ENCODE data around the gene CEL.

CEL gene

DNA sequence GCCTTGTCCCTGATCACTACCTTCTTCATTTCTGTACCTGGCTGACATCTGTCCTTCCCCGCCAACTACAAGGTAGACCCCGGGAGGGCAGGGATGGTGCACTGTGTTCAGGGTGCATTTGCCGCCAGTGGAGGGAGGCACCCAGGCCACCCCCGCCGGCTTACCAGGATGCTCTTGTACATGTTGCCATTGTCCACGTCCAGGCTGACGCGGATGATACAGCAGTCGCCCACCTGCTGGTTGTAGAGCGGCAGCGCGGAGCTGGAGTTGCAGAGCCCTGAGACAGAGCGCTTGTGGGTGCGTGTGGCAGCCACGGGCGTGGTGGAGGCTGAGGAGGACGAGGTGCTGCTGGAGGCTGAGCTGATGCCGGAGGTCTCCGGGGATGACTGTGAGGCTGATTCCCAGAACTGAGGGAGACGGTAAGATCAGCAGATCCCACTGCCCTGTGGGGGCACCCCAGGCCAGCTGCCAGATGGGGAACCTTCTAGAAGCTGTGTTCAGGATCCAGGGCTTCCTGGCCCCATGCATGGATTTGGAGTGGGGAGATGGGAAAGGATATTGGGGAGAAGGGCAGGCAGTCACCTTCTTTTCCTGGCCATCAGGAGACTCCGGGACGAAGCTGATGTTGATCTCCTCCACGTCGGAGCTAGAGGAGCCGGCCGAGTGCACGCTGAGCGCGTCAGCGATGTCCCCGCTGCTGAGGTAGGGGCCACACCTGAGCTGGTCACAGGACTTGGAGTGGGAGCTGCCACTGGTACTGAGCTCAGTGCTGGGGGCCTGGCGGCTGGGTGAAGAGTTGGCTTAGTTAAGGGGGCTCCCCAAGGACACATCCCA is 39.8 kb downstream of the CEL start:
- in situ Hi-C loops (cut with MboI; ENCODE audit: low sequenced_read_pairs): no loop called here

DNA sequence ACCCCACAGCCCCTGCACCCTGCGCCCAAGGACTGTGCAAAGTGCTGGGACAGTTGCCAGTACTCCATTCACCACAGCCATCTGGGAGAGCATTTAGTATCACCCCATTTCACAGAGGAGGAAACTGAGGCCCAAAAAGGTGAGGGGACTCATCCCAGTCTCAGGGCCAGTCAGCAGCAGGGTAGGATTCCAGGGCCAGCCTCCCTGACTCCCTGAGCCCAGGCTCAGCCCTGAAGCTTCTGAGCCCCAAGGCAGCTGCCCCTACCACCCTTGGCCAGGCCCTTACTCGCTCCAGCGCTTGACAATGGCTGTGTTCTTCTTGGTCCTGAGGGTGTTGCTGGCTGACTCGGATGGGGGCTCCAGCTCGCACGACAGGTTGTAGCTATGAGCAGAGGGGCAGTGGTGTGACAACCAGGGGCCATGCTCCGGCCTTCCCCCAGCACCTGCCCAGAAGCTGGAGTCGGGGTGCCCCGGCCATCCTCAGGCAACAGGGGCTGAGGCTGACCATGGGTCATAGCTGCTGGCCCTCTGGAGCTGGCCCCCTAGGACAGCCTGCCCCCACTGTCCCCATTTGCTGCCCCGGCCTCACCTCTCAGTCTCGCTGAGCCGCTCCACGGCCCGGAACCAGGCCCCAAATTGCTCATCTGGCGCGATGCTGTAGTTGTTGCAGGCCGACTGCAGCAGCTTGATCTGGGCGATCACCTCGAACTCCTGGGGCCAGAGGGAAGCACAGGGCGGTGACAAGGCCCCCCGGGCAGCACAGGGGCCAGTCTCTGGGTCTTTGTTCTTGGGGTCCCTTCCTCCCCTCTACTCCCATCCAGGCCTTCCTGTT is 40.6 kb downstream of the CEL start:
- in situ Hi-C loops (cut with MboI; ENCODE audit: low sequenced_read_pairs): no loop called here

DNA sequence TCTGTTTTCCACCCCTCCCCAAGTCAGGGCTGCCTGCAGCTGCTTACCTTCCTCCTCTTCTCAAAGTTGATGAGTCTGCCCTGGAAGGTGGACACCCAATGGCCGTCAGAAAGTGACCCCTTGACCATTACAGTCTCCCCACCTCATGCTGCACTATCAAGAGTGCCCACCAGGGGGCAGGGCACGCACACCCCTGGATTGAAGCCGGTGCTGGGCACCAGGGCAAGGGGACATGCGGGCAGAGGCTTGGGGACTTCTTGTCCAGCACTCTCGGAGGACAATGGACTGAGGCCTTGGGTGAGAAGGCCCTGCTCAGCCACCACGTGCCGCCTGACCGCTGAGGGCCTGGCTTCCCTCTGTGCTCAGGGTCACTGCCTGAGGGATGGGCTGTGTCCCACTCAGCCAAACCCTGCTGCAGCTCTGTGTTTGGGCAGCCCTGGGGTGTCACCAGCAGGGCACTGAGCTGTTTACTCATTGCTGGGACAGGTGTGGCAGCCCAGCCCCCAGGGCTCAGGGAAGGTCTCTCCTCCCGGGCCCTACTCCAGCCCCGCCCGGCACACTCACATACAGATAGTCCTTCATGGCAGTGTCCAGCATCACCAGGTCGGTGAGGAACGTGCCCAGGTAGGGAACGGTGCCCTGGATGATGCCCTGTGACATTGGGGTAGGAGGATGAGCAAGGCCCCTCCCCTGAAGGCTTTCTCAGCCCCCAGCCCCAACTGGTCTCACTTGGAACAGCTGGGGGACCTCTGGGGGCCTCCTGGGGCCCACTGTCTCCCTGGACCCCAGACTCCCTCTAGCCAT is 41.6 kb downstream of the CEL start:
- in situ Hi-C loops (cut with MboI; ENCODE audit: low sequenced_read_pairs): no loop called here

DNA sequence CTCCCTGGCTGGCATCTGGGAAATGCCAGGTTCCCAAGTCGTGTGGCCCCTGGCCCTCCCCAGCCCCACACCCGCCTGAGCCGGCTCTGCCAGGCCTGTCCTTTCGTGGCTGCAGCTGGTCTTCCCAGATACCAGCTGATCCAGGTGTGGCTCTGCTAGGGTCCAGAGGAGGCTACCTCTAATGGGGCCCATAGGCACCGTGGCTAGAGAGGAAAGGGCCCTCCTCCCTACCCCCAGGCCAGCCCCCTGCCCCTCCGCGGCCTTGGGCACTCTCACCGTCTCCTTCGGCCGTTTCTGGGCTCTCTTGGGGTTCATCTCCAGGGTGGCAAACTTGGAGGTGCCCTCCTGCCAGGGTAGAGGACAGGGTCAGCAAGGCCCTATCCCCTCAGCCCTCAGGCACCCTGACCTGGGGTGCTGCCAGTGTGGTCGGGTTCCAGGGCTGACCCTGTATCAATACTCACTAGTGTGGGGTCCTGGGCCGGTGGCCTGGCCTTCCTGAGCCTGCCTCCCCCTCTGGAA is 42.3 kb downstream of the CEL start:
- in situ Hi-C loops (cut with MboI; ENCODE audit: low sequenced_read_pairs): no loop called here

DNA sequence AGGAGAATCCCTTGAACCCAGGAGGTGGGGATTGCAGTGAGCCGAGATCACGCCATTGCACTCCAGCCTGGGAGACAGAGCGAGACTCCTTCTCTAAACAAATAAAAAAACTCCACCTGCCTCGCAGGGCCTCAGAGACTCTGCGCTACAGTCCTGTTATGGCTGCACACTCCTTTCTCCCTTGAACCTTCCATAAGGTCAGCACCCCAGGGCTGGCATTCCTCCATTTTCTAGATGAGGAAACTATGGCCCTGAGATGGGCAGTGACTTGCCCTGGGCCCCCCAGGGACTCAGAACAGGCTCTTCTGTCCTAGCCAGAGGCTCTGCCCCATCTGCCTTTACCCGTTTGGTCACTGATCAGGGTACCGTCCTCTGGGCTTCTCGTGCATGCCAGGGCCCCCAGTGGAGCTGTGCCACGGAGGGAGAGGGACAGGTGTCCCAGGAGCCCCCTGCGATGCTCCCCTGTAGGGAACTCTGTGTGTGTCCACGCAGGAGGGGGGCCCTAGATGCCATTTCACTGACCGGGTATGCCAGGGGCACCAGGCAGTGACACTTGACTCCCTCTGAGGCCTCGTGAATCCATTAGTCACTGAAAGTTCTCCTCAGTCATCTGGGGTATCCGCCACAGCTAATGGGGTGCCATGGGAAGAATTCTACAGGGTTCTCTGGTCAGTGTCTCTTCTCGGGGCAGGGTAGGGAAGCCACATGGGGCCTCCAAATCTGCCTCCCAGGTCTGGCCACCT is 43.1 kb downstream of the CEL start:
- in situ Hi-C loops (cut with MboI; ENCODE audit: low sequenced_read_pairs): no loop called here

DNA sequence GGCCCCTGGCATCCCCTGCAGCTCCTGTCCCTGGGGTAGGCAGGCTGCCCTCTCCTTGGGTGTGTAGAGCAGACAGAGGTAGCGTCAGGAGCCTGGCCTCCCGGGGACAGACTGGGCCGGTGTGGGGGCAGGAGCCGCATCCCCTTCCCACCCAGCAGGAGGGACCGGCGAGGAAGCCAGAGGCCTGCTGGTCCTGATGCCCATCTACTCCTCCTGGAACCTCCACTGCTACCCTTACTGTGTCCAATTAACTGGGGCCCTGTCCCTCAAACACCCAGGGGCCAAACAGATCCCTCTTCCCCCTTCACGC is 43.6 kb downstream of the CEL start:
- in situ Hi-C loops (cut with MboI; ENCODE audit: low sequenced_read_pairs): no loop called here

DNA sequence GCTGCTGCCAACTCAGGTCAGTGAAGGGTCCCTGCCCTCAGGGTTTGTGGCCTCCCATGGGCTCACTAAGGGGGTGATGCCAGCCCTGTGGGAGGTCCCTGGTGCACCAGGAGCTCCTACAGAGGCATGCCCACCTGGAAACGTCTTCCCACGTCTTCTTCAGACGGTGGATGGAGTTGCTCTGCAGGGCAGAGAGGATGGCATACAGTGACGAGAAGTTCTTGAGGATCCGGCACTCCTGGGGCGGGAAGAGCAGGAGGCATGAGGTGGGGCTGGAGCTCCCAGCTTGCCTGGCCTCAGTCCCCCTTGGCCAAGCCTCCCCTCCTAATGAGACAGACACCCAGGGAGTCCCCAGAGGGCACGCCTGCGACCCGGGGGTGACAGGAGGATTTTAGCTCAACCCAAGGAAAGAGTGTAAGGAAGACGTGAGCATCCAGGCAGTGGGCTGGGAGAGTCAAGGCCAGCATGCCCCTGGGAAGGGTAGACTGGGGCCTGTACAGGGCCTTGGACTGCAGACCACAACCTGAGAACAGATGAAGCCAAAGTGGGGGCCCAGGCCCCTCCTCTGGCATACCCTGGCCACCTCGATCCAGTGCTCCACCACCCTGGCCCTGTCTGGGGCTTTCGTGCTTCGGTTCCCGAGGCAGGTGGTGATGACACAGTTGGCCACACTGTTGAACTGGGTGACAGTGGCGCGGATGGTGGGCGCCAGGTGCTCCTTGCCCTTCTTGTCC is 44.9 kb downstream of the CEL start:
- in situ Hi-C loops (cut with MboI; ENCODE audit: low sequenced_read_pairs): no loop called here

DNA sequence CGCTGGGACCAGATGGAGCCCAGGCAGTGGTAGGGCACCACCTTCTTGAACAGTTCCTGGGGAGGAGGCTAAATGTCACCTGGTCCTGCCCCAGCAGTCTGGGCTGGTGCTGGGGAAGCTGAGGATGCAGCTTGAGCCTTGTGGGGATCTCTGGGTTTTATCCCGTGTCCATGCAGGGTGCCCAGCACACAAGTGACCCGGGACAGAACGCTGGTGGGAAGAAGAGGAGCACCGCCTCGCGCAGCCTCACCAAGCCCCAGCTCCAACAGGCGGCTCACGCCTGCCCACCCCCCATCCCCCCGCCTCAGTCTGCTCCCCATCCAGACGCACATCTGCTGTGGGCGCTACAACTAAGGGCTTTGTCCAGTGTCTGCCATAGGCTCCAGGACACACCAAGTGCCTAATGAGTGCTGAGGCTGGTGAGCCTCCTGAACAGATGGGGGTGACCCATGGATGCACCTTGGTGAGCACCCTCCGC is 45.5 kb downstream of the CEL start:
- in situ Hi-C loops (cut with MboI; ENCODE audit: low sequenced_read_pairs): no loop called here

DNA sequence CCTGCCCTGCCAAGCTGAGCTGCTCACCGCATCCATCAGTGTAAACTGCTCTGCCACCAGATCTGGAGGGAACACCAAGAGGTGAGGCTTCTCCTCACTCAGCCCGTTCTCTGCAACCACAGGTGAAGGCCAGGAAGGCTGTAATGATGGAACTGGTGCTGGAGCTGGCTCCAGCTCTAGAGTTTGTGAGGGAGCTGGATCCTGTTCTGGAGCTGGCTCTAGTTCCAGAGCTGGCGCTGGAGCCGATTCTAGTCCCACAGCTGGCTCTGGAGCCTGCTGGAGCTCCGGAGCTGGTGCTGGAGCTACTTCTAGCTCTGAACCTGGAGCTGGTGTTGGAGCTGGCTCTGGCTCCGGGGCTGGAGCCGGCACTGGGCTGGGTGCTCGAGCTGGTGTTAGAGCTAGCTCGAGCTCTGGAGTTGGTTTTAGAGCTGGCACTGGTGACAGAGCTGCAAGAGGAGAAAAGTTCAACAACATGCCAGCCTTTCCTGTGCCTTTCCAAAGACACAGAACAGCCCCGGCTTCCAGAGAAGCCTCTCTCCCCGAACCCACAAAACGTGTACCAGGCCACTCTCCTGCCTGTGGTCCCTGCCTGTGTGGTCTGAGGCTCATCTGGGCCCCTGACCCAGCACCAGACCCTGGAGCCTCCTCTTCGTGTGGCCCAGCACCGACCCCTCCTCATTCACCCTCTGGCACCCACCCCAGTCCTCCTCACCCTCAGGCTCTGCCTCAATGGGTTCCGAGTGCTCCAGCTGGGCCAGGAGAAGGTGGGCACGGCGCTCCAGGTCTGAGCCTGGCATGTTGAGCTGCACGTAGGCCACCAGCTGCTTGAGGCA is 46.4 kb downstream of the CEL start:
- in situ Hi-C loops (cut with MboI; ENCODE audit: low sequenced_read_pairs): no loop called here

DNA sequence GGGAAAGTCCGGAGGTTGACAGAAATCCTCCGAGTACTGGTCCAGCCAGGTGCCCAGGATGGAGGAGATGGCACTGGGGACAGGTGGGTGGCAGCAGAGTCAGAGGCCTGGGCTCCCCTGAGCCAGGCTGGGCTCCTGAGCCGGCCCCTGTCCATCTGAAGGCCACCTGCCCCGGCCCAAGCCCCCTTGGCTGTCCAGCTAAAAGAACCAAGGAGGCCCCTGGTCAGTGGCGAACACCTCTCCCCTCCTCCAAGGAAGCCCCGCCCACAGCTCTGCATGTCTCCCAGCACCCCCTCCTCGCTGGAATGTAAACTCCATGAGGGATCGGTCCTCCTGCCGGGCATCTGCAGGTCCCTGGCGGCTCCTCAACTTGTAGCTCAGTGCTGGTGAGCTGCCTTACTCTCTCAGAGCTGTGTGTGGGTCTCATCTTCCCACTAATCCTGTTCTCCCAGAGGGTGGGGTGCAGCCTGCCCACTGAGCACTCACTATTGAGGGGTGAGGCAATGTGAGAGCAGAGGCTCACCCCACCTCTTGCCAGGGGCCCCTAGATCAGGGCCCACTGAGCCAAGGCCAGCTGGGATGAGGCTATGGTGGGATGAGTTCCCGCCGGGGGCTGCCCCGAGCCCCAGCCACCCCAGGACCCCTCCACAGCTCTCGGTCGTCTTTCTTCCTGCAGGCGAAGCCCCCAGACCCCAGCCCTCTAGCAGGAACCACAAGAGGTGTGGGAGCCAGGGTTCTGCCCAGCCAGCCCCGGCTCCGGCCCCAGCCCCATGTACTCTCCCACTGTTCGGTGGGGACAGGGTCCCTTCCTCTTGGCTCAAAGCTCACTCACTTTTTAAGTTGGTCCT is 47.2 kb downstream of the CEL start:
- in situ Hi-C loops (cut with MboI; ENCODE audit: low sequenced_read_pairs): no loop called here

DNA sequence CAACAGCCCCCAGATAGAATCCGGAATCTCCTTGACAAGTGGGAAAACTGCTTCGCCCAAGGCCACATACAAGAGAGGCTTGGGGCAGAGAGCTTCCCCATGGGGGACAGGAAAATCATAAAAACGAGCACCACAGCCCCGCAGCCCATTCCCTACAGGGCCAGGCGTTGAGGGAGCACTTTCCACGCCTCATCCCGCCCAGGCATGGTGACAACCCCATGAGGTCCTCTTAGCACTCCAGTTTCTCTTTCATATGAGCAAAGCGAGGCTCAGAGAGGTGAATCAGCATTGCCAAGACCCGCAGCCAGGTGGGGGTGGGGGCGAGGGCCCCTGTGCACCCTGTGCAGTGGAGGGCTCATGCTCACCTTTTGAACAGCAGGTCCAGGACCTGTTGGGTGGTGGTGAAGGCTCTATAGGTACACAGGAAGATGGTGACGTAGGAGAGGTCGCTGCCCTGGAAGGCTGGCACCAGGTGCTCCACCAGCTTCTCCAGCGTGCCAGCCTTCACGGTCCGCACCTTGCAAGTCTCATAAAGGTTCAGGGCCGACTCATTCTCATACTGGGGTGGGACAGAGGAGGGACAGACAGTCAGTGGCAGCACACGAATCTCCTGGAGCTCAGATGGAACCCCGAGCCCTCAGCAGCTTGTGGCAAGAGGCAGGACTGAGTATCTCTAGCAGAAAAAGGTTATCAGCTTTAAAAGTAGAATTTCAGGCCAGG is 48.3 kb downstream of the CEL start:
- in situ Hi-C loops (cut with MboI; ENCODE audit: low sequenced_read_pairs): no loop called here

DNA sequence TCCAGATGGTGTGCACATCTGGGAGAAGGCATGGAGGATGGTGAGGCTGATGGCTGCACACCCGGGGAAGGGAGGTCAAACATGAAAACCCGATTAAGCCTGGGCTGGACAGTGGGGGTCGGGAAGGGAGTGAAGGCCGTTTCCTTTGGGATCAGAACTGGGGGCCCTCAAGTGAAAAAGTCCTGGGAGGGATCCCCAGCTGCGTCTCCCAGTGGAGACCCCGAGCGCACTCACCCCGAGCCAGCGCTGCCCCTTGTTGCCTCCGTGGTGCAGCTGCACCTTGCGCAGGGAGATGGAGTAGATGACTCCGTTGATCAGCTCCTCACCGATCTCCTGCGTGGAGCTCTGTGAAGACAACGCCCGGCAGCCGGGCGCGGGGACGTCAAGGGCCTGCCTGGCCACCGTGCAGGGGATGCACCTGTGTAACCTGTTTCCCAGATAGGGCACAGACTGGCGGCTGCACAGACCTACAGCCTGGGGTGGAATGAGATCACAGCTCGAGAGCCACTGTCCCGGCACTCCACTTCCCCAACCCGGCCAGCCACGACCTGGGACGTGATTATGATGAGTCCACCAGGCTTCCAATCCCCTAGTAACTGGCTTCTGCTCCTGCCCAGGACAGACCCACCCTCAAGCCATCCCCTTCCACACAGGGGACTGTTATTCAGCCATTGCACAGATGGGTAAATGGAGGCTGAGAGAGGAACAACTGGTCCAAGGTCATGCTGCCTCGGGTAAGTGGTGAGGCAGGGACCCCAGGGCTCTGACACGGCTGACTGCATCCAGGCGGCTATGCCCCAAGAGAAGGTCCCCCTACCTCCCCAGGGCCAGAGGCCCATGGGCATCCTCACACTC is 50.3 kb downstream of the CEL start:
- in situ Hi-C loops (cut with MboI; ENCODE audit: low sequenced_read_pairs): no loop called here

DNA sequence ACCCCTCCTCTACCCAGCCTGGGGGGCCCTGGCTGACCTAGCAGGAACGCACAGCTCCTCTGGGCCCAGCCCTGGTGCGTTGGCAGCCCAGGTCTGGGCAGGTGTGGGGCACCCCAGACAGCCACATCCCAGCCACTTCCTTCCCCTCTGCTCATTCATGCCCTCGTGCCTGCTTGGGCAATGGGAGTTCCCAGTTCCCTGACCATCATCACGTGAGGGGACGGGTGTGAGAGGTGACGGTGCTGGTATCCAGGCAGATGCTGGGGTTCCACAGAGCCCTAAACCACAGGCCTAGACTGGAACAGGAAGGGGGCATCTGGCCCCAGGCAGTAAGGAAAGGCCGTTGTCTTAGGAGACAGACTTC is 50.9 kb downstream of the CEL start:
- in situ Hi-C loops (cut with MboI; ENCODE audit: low sequenced_read_pairs): no loop called here

DNA sequence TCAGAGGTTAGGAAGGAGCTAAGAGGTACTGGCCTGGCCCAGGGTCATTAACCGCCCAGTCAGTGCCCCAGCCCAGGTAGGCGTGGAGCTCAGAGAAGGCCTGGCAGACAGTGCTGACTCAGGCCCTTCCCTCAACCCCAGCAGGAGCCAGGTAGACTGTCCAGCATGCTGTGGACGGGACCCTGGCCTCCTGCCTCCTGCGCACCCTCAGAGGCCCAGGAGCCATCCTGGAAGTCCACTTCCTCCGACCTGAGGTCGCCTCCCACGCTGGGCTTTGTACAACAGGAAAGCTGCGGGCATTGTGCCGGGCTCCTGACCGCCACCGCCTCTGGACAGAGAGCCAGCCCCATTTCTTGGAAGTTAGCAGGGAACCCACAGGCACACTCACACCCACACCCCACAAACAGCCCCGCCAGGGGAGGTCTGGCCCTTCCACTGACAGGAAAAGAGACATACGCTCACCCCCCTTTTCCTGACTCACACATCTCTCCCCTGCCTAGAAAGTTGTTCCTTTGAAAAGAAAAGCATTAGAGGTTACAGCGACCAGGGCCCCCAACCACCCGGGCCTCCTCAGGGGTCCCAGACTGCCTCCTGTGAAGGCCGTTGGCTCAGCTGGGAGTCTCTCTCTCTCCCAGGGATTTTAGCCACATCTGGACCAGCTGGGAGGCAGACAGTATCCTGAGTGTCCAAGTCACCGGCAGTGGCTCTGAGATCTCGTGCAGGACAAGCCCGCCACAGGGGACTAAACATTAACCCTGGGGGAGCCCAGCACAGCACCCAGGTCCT is 51.6 kb downstream of the CEL start:
- in situ Hi-C loops (cut with MboI; ENCODE audit: low sequenced_read_pairs): no loop called here

DNA sequence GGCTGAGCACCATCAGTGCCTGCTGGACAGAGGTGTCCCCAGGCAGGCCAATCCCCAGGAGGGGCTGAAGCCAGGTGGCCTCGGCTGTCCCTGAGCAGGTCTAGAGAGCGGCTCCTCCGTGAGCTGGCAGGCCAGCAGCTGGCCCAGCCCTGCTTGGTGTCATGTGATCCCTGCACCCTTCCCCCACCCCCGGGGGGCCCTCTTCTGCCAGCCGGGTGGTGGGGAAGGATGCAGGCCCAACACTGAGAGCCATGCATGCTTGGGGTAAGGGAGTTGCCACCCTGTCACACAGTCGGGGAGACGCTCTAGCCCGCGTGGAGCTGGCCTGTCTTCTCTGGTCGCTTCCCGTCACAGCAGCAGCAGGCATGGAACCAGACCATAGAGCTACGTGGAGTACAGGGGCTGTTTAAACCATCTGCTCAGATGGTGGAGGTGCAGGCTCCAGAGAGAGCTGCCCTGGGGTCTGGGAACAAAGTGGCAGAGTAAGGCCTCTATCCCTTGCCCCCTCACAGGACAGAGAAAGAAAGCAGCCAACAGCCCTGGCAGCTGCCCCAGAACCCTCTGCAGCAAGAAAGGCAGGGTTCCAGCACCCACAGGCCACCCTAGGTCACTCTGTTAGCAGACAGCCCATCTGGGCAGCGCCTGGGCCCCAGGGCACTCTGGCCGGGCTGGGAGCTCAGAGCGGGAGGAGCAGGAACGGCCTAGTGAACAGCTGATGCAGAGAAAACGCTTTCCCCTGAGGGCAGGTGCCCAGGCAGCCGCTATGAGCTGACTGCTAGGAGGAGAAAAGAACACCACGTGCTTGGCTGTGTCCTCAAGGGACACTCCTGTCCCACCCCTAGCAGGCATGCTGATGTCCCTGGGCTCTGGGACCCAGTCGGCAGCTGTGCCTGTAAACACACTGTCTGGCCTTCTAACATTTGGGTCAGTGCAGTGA is 52.4 kb downstream of the CEL start:
- in situ Hi-C loops (cut with MboI; ENCODE audit: low sequenced_read_pairs): no loop called here
